Astrocyte of the spinal cord (primary cell): ENCODE data around the gene DCAF12.

Experiments
- DNase-seq: peaks from one replicate; pipeline ENCODE4 v3.0.0; 2011; ENCODE audit warnings: low read depth, low spot score
- H3K4me3 ChIP-seq: 2 replicates; pipeline ENCODE4 v1.5.1; 2011; ENCODE audit warnings: low read depth, mild to moderate bottlenecking, low read length, moderate library complexity
- in situ Hi-C: cut with HindIII; loops from 2 replicates; pipeline ENCODE4 v1.10.0; 2017; ENCODE audit warnings: low sequenced_read_pairs
- TF ChIP-seq, protein P1 (sequence below): IDR thresholded peaks from 2 replicates; pipeline ENCODE4 v1.5.1; 2012; ENCODE audit warnings: low read depth, mild to moderate bottlenecking, low read length, inconsistent platforms

The DCAF12 gene

DNA sequence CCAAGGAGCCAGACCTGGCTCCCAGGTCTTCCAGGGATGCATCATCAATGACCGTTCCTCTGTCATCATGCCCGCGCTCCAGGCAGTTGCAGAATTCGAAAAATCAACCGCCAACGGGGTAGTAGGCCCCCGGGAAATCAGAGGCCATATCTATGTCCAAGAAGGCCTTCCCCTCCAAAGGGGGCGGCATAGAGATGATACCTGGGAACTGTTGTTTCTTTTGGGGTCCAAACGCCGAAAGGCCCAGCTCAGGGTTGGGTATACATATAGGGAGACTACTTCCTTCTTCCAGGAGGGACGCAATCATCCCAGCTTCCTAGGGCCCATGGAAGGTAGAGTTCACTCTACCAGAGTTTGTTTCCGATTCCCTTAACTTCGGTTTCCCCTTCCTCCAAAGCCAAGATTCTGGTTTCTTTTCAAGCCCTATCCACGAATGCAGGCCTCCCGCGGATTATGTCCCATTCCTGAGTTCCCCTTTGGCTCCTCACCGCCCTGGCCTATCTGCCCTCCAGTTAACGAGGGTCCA lies 754 bp downstream of the DCAF12 start:
- peak; percentile 19 for DNase-seq
- TF ChIP-seq, protein P1, sequence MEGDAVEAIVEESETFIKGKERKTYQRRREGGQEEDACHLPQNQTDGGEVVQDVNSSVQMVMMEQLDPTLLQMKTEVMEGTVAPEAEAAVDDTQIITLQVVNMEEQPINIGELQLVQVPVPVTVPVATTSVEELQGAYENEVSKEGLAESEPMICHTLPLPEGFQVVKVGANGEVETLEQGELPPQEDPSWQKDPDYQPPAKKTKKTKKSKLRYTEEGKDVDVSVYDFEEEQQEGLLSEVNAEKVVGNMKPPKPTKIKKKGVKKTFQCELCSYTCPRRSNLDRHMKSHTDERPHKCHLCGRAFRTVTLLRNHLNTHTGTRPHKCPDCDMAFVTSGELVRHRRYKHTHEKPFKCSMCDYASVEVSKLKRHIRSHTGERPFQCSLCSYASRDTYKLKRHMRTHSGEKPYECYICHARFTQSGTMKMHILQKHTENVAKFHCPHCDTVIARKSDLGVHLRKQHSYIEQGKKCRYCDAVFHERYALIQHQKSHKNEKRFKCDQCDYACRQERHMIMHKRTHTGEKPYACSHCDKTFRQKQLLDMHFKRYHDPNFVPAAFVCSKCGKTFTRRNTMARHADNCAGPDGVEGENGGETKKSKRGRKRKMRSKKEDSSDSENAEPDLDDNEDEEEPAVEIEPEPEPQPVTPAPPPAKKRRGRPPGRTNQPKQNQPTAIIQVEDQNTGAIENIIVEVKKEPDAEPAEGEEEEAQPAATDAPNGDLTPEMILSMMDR, result peak; percentile 7
- in situ Hi-C loops, result no loop called here
- peak overlapping the region; percentile 95 for H3K4me3 ChIP-seq

DNA sequence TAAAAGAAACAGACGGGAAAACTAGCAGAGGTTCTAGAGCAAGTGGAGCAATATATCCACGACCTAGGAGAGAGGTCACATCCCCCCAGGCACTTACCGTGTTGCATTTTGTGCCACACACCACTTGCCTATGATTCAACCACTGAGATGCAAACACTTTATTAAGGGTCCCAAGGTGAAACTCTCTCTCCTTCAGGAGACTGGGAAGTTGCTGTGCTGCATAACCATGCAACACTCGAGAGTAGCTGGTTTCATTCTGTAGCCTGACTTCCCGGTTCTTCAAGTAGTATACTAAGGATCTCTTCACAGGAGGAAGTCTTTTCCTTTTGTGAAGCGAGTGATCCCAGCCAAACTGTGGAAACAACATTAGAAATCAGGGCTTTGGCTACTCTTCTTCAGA lies 1.6 kb downstream of the DCAF12 start:
- H3K4me3 ChIP-seq, result peak overlapping the region; percentile 95
- no peak for DNase-seq
- TF ChIP-seq, protein P1, result no peak
- in situ Hi-C loops, result no loop called here

DNA sequence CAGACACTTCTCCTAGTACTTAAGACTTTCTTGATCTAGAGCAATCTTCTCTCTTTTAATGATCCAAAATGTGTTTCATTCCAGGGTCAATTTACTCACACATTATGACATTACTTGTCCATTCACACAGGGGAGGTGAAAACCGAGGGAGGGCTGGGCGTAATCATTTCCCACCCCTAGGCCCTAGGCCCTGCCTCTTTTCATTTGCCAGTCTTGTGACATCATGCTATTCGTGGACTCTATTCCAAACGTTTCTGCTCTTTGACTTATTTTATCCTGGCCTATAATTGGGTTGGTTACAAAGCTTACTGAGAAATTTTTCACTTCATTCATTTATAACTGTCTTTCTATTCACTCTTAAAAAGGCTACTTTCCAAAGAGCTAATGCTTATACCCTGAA lies 2.4 kb downstream of the DCAF12 start:
- no peak for DNase-seq
- H3K4me3 ChIP-seq, result no peak overlapping the region
- in situ Hi-C loops, result no loop called here
- TF ChIP-seq, protein P1, result no peak

DNA sequence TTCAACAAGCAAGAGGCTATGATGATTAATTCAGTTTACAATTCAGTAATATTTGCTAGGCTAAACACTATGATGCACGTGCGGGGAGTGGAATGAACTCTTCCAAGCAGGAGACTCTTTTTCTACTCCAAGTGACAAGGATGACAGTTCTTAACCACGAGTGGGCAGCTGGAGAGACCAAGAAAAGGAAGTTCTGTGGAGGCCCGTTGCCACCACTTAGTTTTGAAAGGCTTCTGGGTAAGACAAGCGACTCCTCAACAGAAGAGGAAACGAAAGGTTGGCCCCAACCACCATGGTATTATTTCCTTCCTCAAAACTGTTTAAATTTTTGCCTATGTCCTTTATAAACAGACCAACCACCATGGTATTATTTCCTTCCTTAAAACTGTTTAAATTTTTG lies 2.8 kb downstream of the DCAF12 start:
- no peak overlapping the region for H3K4me3 ChIP-seq
- TF ChIP-seq, protein P1, result no peak
- DNase-seq, result no peak
- in situ Hi-C loops, result no loop called here

DNA sequence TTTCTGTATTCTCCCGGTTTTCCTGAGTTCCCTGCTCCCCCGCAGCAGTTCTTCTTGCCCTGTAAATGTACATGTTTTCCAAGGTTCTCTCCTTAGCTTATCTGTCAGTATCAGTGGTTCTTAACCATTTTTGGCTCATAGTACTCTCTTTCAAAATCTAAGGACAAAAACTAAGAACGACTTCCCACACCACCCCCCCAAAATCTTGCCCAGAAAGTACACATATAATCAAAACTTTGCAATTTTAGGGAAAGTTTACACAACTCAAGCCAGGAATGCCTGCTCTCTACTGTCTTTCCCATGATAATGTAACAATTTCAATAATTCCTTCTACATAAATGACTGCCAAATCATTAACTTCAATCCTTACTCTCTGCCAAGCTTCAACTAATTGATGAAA lies 4.5 kb downstream of the DCAF12 start:
- TF ChIP-seq, protein P1, result no peak
- DNase-seq, result no peak
- in situ Hi-C loops, result no loop called here
- H3K4me3 ChIP-seq, result no peak overlapping the region

DNA sequence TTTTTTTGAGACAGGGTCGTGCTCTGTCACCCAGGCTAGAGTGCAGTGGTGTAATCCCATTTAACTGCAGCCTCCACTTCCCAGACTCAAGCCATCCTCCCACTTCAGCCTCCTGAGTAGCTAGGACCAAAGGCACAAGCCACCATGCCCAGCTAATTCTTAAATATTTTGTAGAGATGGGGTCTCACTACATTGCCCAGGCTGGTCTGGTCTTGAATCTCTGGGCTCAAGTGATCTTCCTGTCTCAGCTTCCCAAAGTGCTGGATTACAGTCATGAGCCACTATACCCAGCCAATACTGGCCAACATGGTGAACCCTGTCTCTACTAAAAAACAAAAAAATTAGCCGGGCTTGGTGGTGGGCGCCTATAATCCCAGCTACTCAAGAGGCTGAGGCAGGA lies 6.8 kb downstream of the DCAF12 start:
- TF ChIP-seq, protein P1, result no peak
- H3K4me3 ChIP-seq, result no peak overlapping the region
- no peak for DNase-seq
- in situ Hi-C loops, result no loop called here

DNA sequence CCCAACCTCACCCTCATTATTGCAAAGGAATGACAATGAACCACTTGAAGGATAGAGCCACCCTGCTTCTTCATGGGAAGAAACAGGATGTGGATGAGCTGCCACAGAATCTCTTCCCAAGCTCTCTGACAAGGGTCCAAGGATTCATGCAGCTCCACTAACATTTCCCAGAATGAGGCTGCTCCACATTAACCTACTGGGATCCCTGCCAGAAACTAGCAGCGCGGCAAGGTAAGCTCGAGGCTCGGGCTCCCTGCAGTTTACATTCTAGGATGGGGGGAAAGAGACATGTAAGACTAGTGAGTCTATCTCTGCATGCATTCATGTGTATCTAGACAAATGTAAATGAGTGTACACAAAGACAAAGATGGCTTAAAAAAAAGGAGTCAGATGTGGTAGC lies 12.1 kb downstream of the DCAF12 start:
- TF ChIP-seq, protein P1, result no peak
- in situ Hi-C loops, result no loop called here
- peak; percentile 23 for DNase-seq
- H3K4me3 ChIP-seq, result no peak overlapping the region
